Measurements from ENCODE around the gene COLEC12. TPM values are rescaled to one million over a fixed set of nuclear protein-coding genes. Genes with fewer than 3 reads are reported as not detected.

COLEC12 gene
- total RNA-seq, 3 donors from 2014 or later (not counting 1 experiment from before 2014, with no cell fraction given): not detected

DNA sequence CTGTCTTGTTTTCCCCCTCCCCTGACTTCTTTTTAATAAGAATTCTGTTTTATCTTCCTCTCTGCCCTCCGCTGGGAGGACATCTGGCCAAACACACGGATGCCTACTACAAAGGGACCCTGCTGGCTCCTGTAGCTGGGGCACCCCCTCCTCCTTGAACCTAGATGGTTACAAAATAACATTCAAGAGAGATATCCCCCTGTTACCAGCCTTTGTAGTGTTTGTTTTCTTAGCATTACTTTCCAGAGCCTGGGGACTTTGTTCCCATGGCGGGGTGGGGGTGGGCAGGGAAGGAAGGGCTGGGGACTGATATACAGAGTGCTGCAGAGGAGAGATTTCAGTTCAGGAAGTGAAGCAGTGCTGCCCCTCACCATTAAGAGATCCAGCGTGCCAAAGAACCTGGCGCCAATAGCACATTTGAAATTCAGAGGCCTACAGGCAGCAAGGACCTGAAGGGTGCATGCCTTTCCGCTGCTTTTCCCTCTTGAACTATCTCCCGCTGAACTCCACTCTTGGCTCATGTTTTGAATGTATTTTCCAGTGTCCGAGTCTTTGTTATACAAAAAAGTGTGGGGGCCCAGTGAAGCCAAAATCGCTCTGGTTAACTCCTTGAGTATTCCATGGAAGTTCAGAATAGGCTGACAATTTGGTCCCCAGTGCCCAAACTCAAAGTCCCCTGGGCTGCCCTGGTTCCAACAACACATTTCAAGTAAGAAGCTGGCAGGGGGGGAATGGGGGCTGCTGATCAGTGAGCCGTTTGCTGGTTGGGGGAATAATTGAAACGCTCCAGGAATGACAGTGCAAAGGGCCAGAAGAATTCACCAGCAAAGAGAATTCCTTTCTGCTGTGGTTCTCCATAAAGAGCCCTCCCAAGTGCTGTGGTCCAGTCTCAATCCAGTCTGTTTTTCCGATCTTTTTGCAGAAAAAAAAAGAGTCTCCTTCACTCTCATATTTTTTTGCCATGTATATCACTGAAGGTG lies 137.9 kb downstream of the COLEC12 start:
- TF ChIP-seq, protein P1, sequence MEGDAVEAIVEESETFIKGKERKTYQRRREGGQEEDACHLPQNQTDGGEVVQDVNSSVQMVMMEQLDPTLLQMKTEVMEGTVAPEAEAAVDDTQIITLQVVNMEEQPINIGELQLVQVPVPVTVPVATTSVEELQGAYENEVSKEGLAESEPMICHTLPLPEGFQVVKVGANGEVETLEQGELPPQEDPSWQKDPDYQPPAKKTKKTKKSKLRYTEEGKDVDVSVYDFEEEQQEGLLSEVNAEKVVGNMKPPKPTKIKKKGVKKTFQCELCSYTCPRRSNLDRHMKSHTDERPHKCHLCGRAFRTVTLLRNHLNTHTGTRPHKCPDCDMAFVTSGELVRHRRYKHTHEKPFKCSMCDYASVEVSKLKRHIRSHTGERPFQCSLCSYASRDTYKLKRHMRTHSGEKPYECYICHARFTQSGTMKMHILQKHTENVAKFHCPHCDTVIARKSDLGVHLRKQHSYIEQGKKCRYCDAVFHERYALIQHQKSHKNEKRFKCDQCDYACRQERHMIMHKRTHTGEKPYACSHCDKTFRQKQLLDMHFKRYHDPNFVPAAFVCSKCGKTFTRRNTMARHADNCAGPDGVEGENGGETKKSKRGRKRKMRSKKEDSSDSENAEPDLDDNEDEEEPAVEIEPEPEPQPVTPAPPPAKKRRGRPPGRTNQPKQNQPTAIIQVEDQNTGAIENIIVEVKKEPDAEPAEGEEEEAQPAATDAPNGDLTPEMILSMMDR (IDR thresholded peaks at IDR 0.05): no peak
- Mint-ChIP-seq H3K27ac (no peak overlapping the region), H3K36me3 (no peaks in the 10 kb centered on the region), H3K9me3 (no peaks in the 10 kb centered on the region), H3K27me3 (ENCODE audit: low read depth in 2 of 2) (peaks cover 2 to 20% of the 10 kb centered on the region in 2 donors), H3K4me3 (no peak overlapping the region), H3K4me1 (no peaks in the 10 kb centered on the region)
- DNase-seq (no peak), ATAC-seq (no peak)
- 84% methylated on average over 10 of the region's 12 CpGs for WGBS (ENCODE audit: insufficient coverage)
- no peaks in the 10 kb centered on the region for H3K9me3 ChIP-seq (ENCODE audit: control insufficient read depth, insufficient read depth, low read length)
- intact Hi-C loops (cut with micrococcal nuclease): no loop called here
- H3K4me3 ChIP-seq (ENCODE audit: low read length): no peak overlapping the region
- H3K27ac ChIP-seq (ENCODE audit: low read length): no peak overlapping the region
- no peaks in the 10 kb centered on the region for H3K27me3 ChIP-seq (ENCODE audit: control insufficient read depth, insufficient read depth, low read length)
- no peaks in the 10 kb centered on the region for H3K36me3 ChIP-seq (ENCODE audit: control insufficient read depth, insufficient read depth, low read length)
- H3K4me1 ChIP-seq (ENCODE audit: control insufficient read depth, insufficient read depth, low read length): no peaks in the 10 kb centered on the region

DNA sequence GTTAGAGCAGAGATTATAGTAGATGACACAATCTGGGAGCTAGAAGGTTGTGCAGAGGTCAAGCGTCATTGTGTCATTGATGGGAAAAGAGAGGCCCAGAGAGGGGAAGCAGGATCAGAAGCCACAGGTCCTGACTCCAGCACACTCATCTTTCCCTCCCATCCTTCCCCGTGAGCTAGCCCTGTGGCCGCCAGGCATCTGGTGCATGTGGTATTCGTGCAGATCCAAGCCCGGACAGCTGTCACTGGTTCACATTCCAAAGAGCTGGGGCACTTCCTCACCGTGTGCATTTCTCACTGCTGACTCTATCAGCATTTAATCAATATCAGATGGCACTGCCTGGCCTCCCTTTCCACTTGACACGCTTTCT lies 138.6 kb downstream of the COLEC12 start:
- H3K9me3 Mint-ChIP-seq: no peaks in the 10 kb centered on the region
- DNase-seq (no peak), ATAC-seq (no peak)
- 74% methylated on average over 7 of the region's 7 CpGs for WGBS (ENCODE audit: insufficient coverage)
- Histone ChIP-seq H3K4me3 (ENCODE audit: low read length) (no peak overlapping the region), H3K27ac (ENCODE audit: low read length) (no peak overlapping the region), H3K36me3 (ENCODE audit: control insufficient read depth, insufficient read depth, low read length) (no peaks in the 10 kb centered on the region), H3K27me3 (ENCODE audit: control insufficient read depth, insufficient read depth, low read length) (no peaks in the 10 kb centered on the region), H3K9me3 (ENCODE audit: control insufficient read depth, insufficient read depth, low read length) (no peaks in the 10 kb centered on the region), H3K4me1 (ENCODE audit: control insufficient read depth, insufficient read depth, low read length) (no peaks in the 10 kb centered on the region)
- peaks cover 2 to 23% of the 10 kb centered on the region in 2 donors for H3K27me3 Mint-ChIP-seq (ENCODE audit: low read depth in 2 of 2)
- intact Hi-C loops (cut with micrococcal nuclease): no loop called here
- no peak overlapping the region for H3K4me3 Mint-ChIP-seq
- H3K27ac Mint-ChIP-seq: no peak overlapping the region
- TF ChIP-seq, protein P1 (IDR thresholded peaks at IDR 0.05): no peak
- no peaks in the 10 kb centered on the region for H3K4me1 Mint-ChIP-seq
- H3K36me3 Mint-ChIP-seq: no peaks in the 10 kb centered on the region

DNA sequence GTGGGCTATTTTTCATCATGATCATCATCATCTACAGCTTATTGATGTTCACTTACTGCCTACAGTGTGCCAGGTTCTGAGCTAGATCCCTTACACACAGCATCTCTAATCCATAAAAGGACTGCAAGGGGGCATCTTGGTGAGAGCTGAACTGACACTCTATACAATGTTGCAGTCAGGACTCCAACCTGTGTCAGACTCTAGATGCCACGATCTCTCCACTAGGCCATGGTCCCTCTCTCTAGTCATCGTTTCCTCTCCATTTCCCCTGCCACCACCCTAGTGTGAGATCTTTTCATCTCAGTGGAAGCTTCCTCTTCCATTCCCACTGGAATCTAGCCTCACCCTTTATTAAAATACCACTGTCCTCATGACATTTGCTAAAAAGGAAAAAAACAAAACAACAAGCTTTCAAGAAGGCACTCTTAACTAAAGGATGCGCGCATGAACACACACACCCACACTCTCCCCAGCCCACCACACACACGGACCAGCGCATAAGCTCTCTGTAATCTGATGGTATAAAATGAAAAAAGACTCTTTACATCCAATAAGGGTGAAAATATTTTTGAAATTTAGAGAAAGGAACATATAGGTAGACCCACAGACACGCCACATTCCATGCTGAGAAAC lies 139.3 kb downstream of the COLEC12 start:
- Histone ChIP-seq H3K4me3 (ENCODE audit: low read length) (no peak overlapping the region), H3K9me3 (ENCODE audit: control insufficient read depth, insufficient read depth, low read length) (no peaks in the 10 kb centered on the region), H3K4me1 (ENCODE audit: control insufficient read depth, insufficient read depth, low read length) (no peaks in the 10 kb centered on the region), H3K27me3 (ENCODE audit: control insufficient read depth, insufficient read depth, low read length) (no peaks in the 10 kb centered on the region), H3K36me3 (ENCODE audit: control insufficient read depth, insufficient read depth, low read length) (no peaks in the 10 kb centered on the region), H3K27ac (ENCODE audit: low read length) (no peak overlapping the region)
- TF ChIP-seq, protein P1 (IDR thresholded peaks at IDR 0.05): no peak
- WGBS (ENCODE audit: insufficient coverage): 80% methylated on average over 3 of the region's 7 CpGs
- Mint-ChIP-seq H3K36me3 (no peaks in the 10 kb centered on the region), H3K4me3 (no peak overlapping the region), H3K4me1 (no peaks in the 10 kb centered on the region), H3K9me3 (no peaks in the 10 kb centered on the region), H3K27ac (no peak overlapping the region), H3K27me3 (ENCODE audit: low read depth in 2 of 2) (peaks cover 5 to 28% of the 10 kb centered on the region in 2 donors)
- intact Hi-C loops (cut with micrococcal nuclease): no loop called here
- DNase-seq (no peak), ATAC-seq (no peak)
